WTC11 (cell line): ENCODE measurements around the gene PGPEP1. TPM values are rescaled to one million over a fixed set of nuclear protein-coding genes. Genes with fewer than 3 reads are reported as not detected.

ENCODE experiments used
- ATAC-seq: fragments of 200-7000 bp; cut with Tn5 transposase; 2 replicates; pipeline ENCODE4 v1.10.0; 2021; ENCODE audit warnings: mild to moderate bottlenecking, moderate library complexity
- CTCF ChIA-PET: fragments of 300-600 bp; sonication (Branson Sonifier 250); formaldehyde crosslinking; loops from one replicate; lab custom pipeline; 2021; ENCODE audit warnings: antibody characterized with exemption; lab: Charles Lee
- POLR2A ChIA-PET: fragments of 350-600 bp; sonication (Branson Sonifier 250); formaldehyde crosslinking; loops from one replicate; lab custom pipeline; 2021; ENCODE audit warnings: antibody characterized with exemption; lab: Charles Lee
- DNase-seq: peaks from one replicate; pipeline ENCODE4 v3.0.0; 2021; ENCODE audit warnings: low spot score
- H3K27ac Mint-ChIP-seq: 2 replicates; pipeline ENCODE4 v1.8.0; 2021; ENCODE audit warnings: mixed read lengths
- H3K27me3 Mint-ChIP-seq: 2 replicates; pipeline ENCODE4 v1.8.0; 2021; ENCODE audit warnings: low read depth, mild to moderate bottlenecking, moderate library complexity, mixed read lengths
- H3K36me3 Mint-ChIP-seq: 2 replicates; pipeline ENCODE4 v1.8.0; 2021; ENCODE audit warnings: mixed read lengths
- H3K4me1 Mint-ChIP-seq: 2 replicates; pipeline ENCODE4 v1.8.0; 2022; ENCODE audit warnings: mixed read lengths
- H3K4me3 Mint-ChIP-seq: 2 replicates; pipeline ENCODE4 v1.8.0; 2021; ENCODE audit warnings: mild to moderate bottlenecking, moderate library complexity, mixed read lengths
- H3K9me3 Mint-ChIP-seq: 2 replicates; pipeline ENCODE4 v1.8.0; 2021; ENCODE audit warnings: mixed read lengths
- ATF1 ChIP-seq: sonication (generic); formaldehyde crosslinking; IDR thresholded peaks from 2 replicates; pipeline ENCODE4 v1.8.1; 2023; ENCODE audit warnings: mild to moderate bottlenecking, moderate library complexity, missing genetic modification reagents
- CREM ChIP-seq: sonication (generic); formaldehyde crosslinking; IDR thresholded peaks from 2 replicates; pipeline ENCODE4 v1.8.1; 2022; ENCODE audit warnings: mild to moderate bottlenecking, missing genetic modification reagents, moderate library complexity
- CTCF ChIP-seq: fragments of 200-600 bp; IDR thresholded peaks from 2 replicates; pipeline ENCODE4 v1.8.0; 2022; ENCODE audit warnings: antibody characterized with exemption
- E2F4 ChIP-seq: sonication (generic); formaldehyde crosslinking; IDR thresholded peaks from 2 replicates; pipeline ENCODE4 v1.8.1; 2022; ENCODE audit warnings: low read depth, mild to moderate bottlenecking, moderate library complexity, missing genetic modification reagents, borderline replicate concordance
- FOXK1 ChIP-seq: sonication (generic); formaldehyde crosslinking; IDR thresholded peaks from 2 replicates; pipeline ENCODE4 v1.8.0; 2022; ENCODE audit warnings: mild to moderate bottlenecking, moderate library complexity, missing genetic modification reagents
- GABPB1 ChIP-seq: sonication (generic); formaldehyde crosslinking; IDR thresholded peaks from 2 replicates; pipeline ENCODE4 v1.8.1; 2023; ENCODE audit warnings: mild to moderate bottlenecking, missing genetic modification reagents
- HMGXB4 ChIP-seq: sonication (generic); formaldehyde crosslinking; IDR thresholded peaks from 2 replicates; pipeline ENCODE4 v1.8.1; 2023; ENCODE audit warnings: mild to moderate bottlenecking, moderate library complexity, missing genetic modification reagents
- KAT7 ChIP-seq: sonication (generic); formaldehyde crosslinking; IDR thresholded peaks from 2 replicates; pipeline ENCODE4 v1.8.1; 2023; ENCODE audit warnings: missing genetic modification reagents, mild to moderate bottlenecking, borderline replicate concordance
- NR2C2 ChIP-seq: sonication (generic); formaldehyde crosslinking; IDR thresholded peaks from 2 replicates; pipeline ENCODE4 v1.8.0; 2022; ENCODE audit warnings: mild to moderate bottlenecking, missing genetic modification reagents
- PREB ChIP-seq: sonication (generic); formaldehyde crosslinking; IDR thresholded peaks from 2 replicates; pipeline ENCODE4 v1.8.1; 2022; ENCODE audit warnings: mild to moderate bottlenecking, missing genetic modification reagents, moderate library complexity, borderline replicate concordance
- TEAD4 ChIP-seq: sonication (generic); formaldehyde crosslinking; IDR thresholded peaks from 2 replicates; pipeline ENCODE4 v1.8.0; 2022; ENCODE audit warnings: mild to moderate bottlenecking, missing genetic modification reagents
- ZNF121 ChIP-seq: sonication (generic); formaldehyde crosslinking; IDR thresholded peaks from 2 replicates; pipeline ENCODE4 v1.8.0; 2023; ENCODE audit warnings: missing genetic modification reagents
- ZNF138 ChIP-seq: sonication (generic); formaldehyde crosslinking; conservative IDR thresholded peaks from 2 replicates; pipeline ENCODE4 v1.8.1; 2022; ENCODE audit warnings: mild to moderate bottlenecking, moderate library complexity, missing genetic modification reagents
- ZNF219 ChIP-seq: sonication (generic); formaldehyde crosslinking; IDR thresholded peaks from 2 replicates; pipeline ENCODE4 v1.8.0; 2023; ENCODE audit warnings: missing genetic modification reagents, mild to moderate bottlenecking, borderline replicate concordance
- ZNF416 ChIP-seq: fragments of 250-450 bp; sonication (Bioruptor Pico); IDR thresholded peaks from 2 replicates; pipeline ENCODE4 v1.9.0; 2021; ENCODE audit warnings: mild to moderate bottlenecking, inconsistent platforms
- ZNF423 ChIP-seq: fragments of 250-450 bp; sonication (Bioruptor Pico); IDR thresholded peaks from 2 replicates; pipeline ENCODE4 v2.1.2; 2022; ENCODE audit warnings: mild to moderate bottlenecking, moderate library complexity
- ZSCAN18 ChIP-seq: fragments of 250-450 bp; sonication (Bioruptor Pico); IDR thresholded peaks from 2 replicates; pipeline ENCODE4 v2.1.2; 2022; ENCODE audit warnings: mild to moderate bottlenecking, moderate library complexity
- total RNA-seq: library from RNA; stranded (reverse); gene quantifications from 3 replicates; pipeline ENCODE4 v1.2.3, GENCODE V29; 2021

PGPEP1 gene
- total RNA-seq, 1 experiment from 2014 or later, result 68.1 TPM

GRCh38 chr19:18408053-18408476, 67.7 kb downstream of the PGPEP1 start:
- H3K27me3 Mint-ChIP-seq, result peaks cover 10% of the 10 kb centered on the region
- ATAC-seq, result peak; percentile 47
- ChIA-PET POLR2A (no interaction called here), CTCF (interaction anchor here (0.6 to 1.9 kb wide), 4 partner anchors 20 to 152 kb away, joined by 3 to 6 read pairs (median 4); no protein-coding TSS in a partner anchor)
- DNase-seq, result peak; percentile 74
- no peak overlapping the region for H3K27ac Mint-ChIP-seq
- peaks cover 6% of the 10 kb centered on the region for H3K4me1 Mint-ChIP-seq
- no peak overlapping the region for H3K4me3 Mint-ChIP-seq
- TF ChIP-seq ZNF121 (no peak), CTCF (peak; percentile 29; the same call in 1 of the 2 replicates)
- H3K9me3 Mint-ChIP-seq, result no peaks in the 10 kb centered on the region
- H3K36me3 Mint-ChIP-seq, result no peaks in the 10 kb centered on the region

- H3K27me3 Mint-ChIP-seq, result peaks cover 14% of the 10 kb centered on the region
- no peak overlapping the region for H3K27ac Mint-ChIP-seq
Measured at GRCh38 chr19:18412610-18413239, 72.3 kb downstream of the PGPEP1 start.

More at GRCh38 chr19:18412610-18413239, 72.3 kb downstream of the PGPEP1 start:
- TF ChIP-seq HMGXB4 (CRISPR knock-in tag) (no peak), FOXK1 (CRISPR knock-in tag) (no peak), KAT7 (no peak), ATF1 (CRISPR knock-in tag) (no peak), ZNF423 (CRISPR knock-in tag) (no peak), GABPB1 (no peak), E2F4 (no peak), ZNF219 (CRISPR knock-in tag) (no peak), NR2C2 (CRISPR knock-in tag) (no peak), ZNF138 (CRISPR knock-in tag) (no peak), CREM (CRISPR knock-in tag) (no peak), PREB (CRISPR knock-in tag) (no peak), ZSCAN18 (CRISPR knock-in tag) (no peak), TEAD4 (CRISPR knock-in tag) (no peak), ZNF416 (CRISPR knock-in tag) (no peak)
- Mint-ChIP-seq H3K36me3 (no peaks in the 10 kb centered on the region), H3K4me1 (peaks cover 20% of the 10 kb centered on the region), H3K4me3 (no peak overlapping the region), H3K9me3 (no peaks in the 10 kb centered on the region)
- ChIA-PET POLR2A (interaction anchor here (0.5 kb wide), 1 partner anchor 133 kb away, joined by 6 read pairs; no protein-coding TSS in a partner anchor), CTCF (interaction anchor here (0.9 to 9.7 kb wide), 17 partner anchors 9 to 405 kb away, joined by 3 to 106 read pairs (median 5); partner anchors contain the start of genes ARRDC2, GDF15, IQCN and LRRC25)
- DNase-seq (no peak), ATAC-seq (no peak)
